NCI-H82 treated with DMSO at 0.1 percent for 48 hours (cell line): ENCODE measurements around the gene ZEB2.

Experiments used
- DNase-seq: peaks from one replicate; lab custom pipeline; 2025; ENCODE audit not compliant: unreplicated experiment; lab: John Stamatoyannopoulos, UW

ZEB2 gene

GRCh38 chr2:144359684-144360083 lies 160.2 kb downstream of the ZEB2 start:
- no peak for DNase-seq

GRCh38 chr2:144358979-144359541 lies 160.9 kb downstream of the ZEB2 start:
- no peak for DNase-seq

GRCh38 chr2:144358374-144358964 lies 161.4 kb downstream of the ZEB2 start:
- no peak for DNase-seq

GRCh38 chr2:144357623-144358373 lies 162.1 kb downstream of the ZEB2 start:
- DNase-seq: no peak

- no peak for DNase-seq
Observed at GRCh38 chr2:144356402-144356801, 163.5 kb downstream of the ZEB2 start.

GRCh38 chr2:144354953-144355352 lies 165.0 kb downstream of the ZEB2 start:
- no peak for DNase-seq

- no peak for DNase-seq
Observed at GRCh38 chr2:144351687-144352086, 168.2 kb downstream of the ZEB2 start.

GRCh38 chr2:144350151-144350802 lies 169.6 kb downstream of the ZEB2 start:
- DNase-seq: no peak

- no peak for DNase-seq
Observed at GRCh38 chr2:144349674-144350073, 170.2 kb downstream of the ZEB2 start.

- no peak for DNase-seq
Observed at GRCh38 chr2:144348846-144349245, 171.1 kb downstream of the ZEB2 start.

GRCh38 chr2:144346229-144346628 lies 173.7 kb downstream of the ZEB2 start:
- no peak for DNase-seq

- no peak for DNase-seq
Observed at GRCh38 chr2:144343145-144343544, 176.8 kb downstream of the ZEB2 start.

GRCh38 chr2:144341538-144341937 lies 178.4 kb downstream of the ZEB2 start:
- DNase-seq: no peak

GRCh38 chr2:144339048-144339447 lies 180.9 kb downstream of the ZEB2 start:
- no peak for DNase-seq

- DNase-seq: no peak
Observed at GRCh38 chr2:144334551-144334950, 185.4 kb downstream of the ZEB2 start.
